ENCODE data around the gene FZD7.

FZD7 gene

DNA sequence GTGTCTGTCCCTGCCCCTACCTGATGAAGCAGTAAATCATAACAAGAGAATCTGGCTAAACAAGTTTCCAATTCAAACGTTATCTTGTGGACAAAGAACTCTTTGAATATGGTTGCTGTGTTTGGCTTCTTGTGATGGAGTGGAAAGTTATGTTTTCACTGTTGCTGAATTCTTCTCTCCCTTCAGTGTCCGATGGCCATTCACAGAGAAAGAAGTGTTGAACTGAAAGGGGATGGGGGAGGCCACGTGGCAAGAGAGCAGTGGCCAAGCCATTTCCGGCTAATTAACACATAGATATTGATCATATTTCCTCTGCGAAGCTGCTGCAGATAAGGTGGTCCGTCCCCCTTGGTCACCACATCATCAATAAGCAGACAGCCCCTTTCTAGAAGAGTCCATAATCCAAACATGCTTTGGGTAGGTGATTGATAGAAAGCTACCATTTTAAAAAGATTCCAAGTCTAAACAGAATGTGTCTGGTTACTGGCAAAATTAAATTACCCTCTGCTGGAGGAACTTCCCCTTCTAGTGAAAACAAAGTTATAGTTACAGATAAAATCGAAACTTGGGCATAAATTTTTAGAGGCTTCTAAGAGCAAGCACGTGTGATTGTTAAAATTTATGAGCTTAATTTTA is 36.9 kb upstream of the FZD7 start:
- H3K9me3 ChIP-seq, result no peaks in the 10 kb centered on the region
- H3K36me3 ChIP-seq, result no peaks in the 10 kb centered on the region
- H3K4me3 ChIP-seq (ENCODE audit: low read depth in 1 of 2, low read length in 1 of 2), result no peak overlapping the region
- H3K27me3 ChIP-seq, result no peaks in the 10 kb centered on the region
- TF ChIP-seq, protein P1, sequence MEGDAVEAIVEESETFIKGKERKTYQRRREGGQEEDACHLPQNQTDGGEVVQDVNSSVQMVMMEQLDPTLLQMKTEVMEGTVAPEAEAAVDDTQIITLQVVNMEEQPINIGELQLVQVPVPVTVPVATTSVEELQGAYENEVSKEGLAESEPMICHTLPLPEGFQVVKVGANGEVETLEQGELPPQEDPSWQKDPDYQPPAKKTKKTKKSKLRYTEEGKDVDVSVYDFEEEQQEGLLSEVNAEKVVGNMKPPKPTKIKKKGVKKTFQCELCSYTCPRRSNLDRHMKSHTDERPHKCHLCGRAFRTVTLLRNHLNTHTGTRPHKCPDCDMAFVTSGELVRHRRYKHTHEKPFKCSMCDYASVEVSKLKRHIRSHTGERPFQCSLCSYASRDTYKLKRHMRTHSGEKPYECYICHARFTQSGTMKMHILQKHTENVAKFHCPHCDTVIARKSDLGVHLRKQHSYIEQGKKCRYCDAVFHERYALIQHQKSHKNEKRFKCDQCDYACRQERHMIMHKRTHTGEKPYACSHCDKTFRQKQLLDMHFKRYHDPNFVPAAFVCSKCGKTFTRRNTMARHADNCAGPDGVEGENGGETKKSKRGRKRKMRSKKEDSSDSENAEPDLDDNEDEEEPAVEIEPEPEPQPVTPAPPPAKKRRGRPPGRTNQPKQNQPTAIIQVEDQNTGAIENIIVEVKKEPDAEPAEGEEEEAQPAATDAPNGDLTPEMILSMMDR (IDR thresholded peaks at IDR 0.05), result no peak
- no peaks in the 10 kb centered on the region for H3K4me1 ChIP-seq (ENCODE audit: control insufficient read depth in 1 of 2, insufficient read depth in 1 of 2, low read depth in 1 of 2, low read length in 1 of 2)
- H3K27ac ChIP-seq, result no peak overlapping the region

- H3K36me3 ChIP-seq, result no peaks in the 10 kb centered on the region
- H3K27me3 ChIP-seq, result no peaks in the 10 kb centered on the region
- TF ChIP-seq, protein P1 (IDR thresholded peaks at IDR 0.05), result no peak
- H3K27ac ChIP-seq, result no peak overlapping the region
- H3K4me1 ChIP-seq (ENCODE audit: control insufficient read depth in 1 of 2, insufficient read depth in 1 of 2, low read depth in 1 of 2, low read length in 1 of 2), result no peaks in the 10 kb centered on the region
- H3K4me3 ChIP-seq (ENCODE audit: low read depth in 1 of 2, low read length in 1 of 2), result no peak overlapping the region
- no peaks in the 10 kb centered on the region for H3K9me3 ChIP-seq
These were observed 34.4 kb upstream of the FZD7 start for GRCh38 chr2:201999279-201999678.

DNA sequence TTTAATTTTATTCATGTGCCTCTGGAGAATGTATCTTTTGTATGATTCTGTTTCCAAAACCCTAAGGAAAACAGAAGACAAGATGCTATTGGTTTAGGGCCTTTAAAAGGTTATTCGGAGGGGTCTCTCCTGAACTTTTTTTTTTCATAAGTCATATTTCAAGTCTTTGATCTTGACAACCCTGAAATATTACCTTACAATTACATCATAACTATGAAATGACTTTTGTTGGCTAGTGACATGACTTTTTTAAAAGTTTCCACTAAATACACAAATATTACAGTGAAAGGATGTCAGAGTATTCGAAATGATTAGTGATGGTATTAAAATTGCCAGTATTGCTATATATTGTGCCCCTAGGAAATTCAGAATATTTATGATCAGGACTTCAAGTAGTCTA is 31.8 kb upstream of the FZD7 start:
- no peaks in the 10 kb centered on the region for H3K27me3 ChIP-seq
- no peaks in the 10 kb centered on the region for H3K4me1 ChIP-seq (ENCODE audit: control insufficient read depth in 1 of 2, insufficient read depth in 1 of 2, low read depth in 1 of 2, low read length in 1 of 2)
- TF ChIP-seq, protein P1 (IDR thresholded peaks at IDR 0.05), result no peak
- no peak overlapping the region for H3K4me3 ChIP-seq (ENCODE audit: low read depth in 1 of 2, low read length in 1 of 2)
- H3K36me3 ChIP-seq, result no peaks in the 10 kb centered on the region
- H3K27ac ChIP-seq, result no peak overlapping the region
- no peaks in the 10 kb centered on the region for H3K9me3 ChIP-seq

- H3K9me3 ChIP-seq, result no peaks in the 10 kb centered on the region
- H3K27ac ChIP-seq, result no peak overlapping the region
- no peaks in the 10 kb centered on the region for H3K4me1 ChIP-seq (ENCODE audit: control insufficient read depth in 1 of 2, insufficient read depth in 1 of 2, low read depth in 1 of 2, low read length in 1 of 2)
- no peaks in the 10 kb centered on the region for H3K36me3 ChIP-seq
- no peaks in the 10 kb centered on the region for H3K27me3 ChIP-seq
- TF ChIP-seq, protein P1 (IDR thresholded peaks at IDR 0.05), result no peak
- H3K4me3 ChIP-seq (ENCODE audit: low read depth in 1 of 2, low read length in 1 of 2), result no peak overlapping the region
These were observed 31.3 kb upstream of the FZD7 start for GRCh38 chr2:202002381-202002780.

- Histone ChIP-seq H3K9me3 (no peaks in the 10 kb centered on the region), H3K27me3 (no peaks in the 10 kb centered on the region), H3K4me3 (ENCODE audit: low read depth in 1 of 2, low read length in 1 of 2) (no peak overlapping the region), H3K36me3 (no peaks in the 10 kb centered on the region), H3K4me1 (ENCODE audit: control insufficient read depth in 1 of 2, insufficient read depth in 1 of 2, low read depth in 1 of 2, low read length in 1 of 2) (no peaks in the 10 kb centered on the region), H3K27ac (no peak overlapping the region)
- TF ChIP-seq, protein P1 (IDR thresholded peaks at IDR 0.05), result no peak
These were observed 28.3 kb upstream of the FZD7 start for GRCh38 chr2:202005272-202005887.

All from neutrophil (primary cell).